ENCODE measurements around the gene PTPRO.

PTPRO gene

DNA sequence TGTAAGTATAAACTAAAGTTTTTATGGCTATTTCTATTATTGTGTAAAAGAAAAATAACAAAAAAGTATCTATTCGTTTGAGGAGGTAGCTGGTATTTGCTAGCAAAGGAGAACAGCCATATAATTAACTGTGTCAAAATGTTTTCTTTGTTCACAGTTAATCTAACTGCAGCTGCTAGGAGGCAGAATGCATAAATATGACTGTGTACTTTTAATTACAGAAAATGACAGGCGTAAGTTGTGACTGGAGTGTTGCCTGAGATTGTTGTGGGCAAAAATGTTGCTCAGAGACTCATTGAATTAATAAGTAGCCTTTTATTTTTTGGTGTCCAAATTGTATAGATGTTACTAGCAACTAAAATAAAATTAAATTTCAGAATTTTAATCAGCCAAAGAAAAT, 33.5 kb downstream of the PTPRO start:
- no peak for DNase-seq

- no peak for DNase-seq
Measured at GRCh38 chr12:15356951-15357364, 34.6 kb downstream of the PTPRO start.

DNA sequence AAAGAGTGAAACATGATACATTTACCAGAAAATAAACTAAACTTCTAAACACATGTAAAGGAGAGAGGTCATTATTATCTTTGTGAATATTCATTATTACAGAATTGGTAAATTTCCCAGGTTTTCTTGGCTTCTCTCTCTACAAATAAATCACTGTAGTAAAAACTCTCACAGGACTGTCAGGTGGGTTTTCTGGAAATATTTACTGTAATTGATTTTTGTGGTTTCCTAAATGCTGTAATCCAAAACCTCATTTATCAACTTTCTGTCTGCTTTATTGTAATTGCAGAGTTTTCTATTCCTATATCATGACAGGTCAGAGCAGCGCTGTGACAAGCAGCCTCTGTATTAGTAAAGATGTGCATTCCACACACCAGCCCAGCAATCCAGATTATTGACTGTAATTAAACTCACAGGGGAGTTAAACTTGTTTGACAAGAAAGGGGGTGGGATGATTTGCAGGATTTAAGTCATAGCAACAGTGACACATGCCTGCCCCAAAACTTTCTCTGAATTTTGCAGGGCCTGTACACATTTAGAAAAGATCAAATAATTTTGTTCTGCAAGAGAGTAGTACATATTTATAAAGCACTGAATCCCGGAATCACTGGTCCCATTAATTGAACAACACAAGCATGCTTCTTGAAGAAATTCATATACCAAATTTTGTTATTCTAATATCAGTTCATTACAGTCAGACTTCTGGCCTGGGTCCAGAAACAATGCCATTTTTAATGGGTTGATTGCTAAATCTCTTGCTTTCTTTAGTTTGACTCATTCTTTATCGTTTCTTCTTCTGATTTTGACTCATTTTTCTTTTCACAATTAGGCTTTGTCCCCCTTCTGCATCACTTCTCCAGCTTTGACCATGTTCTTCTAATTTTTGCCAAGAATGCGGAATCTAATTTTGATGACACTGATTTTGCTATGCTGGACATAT, 42.2 kb downstream of the PTPRO start:
- no peak for DNase-seq

DNA sequence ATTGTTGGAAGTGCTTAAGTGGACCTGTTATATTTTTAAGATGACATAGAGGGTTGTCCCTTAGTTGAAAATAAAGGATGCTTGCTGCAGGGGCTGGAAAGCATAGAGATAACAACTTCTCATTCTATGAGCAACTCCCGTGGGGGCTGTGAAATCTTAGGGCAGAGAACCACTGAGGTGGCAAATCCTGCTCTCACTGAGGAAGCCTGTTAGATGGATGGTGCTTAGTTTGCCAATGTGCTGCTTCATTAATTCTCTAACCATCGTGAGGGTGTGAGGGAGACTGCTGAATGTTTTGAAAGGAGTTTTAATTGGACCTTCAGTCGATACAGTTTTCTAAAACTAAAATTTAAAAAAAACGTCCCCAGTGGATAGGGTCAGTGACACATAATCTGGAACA, 46.5 kb downstream of the PTPRO start:
- DNase-seq = no peak

GRCh38 chr12:15372352-15372751, 50.0 kb downstream of the PTPRO start:
- DNase-seq = no peak

GRCh38 chr12:15387772-15388171, 65.5 kb downstream of the PTPRO start:
- no peak for DNase-seq

GRCh38 chr12:15389561-15389960, 67.3 kb downstream of the PTPRO start:
- no peak for DNase-seq

GRCh38 chr12:15393037-15393436, 70.7 kb downstream of the PTPRO start:
- no peak for DNase-seq

DNA sequence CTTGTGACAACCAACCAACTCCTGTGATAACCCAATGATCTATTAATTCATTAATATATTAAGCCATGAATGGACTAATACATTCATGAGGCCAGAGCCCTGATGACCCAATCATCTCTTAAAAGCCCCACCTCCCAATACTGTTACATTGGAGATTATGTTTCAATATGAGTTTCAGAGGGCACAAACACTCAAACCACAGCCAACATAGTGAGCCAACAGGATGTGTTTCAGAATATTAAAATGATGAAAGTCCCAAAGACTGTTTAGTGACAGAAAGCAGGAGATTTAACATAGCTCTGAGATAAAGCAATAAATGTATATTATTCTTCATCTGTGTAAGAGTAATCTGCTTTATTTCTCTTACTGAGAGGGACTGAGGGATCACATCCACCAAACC, 71.7 kb downstream of the PTPRO start:
- DNase-seq = no peak

DNA sequence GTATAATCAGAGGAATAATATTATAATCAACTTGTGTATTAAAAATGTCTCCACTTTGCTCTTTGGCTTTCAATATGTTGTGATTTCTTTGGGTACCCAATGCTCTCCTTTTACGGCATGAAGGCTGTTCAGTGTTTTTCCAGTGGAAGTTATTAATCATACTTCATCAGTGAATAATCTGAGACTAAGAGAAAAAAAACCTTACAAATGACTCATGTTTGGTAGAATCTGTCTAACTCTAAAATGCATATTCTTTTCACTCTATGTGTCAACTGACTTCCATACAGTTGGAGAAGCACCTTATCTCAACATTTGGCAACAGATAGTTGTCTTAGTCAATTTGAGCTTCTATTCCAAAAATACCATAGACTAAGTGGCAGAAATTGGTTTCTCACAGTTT, 82.2 kb downstream of the PTPRO start:
- no peak for DNase-seq

DNA sequence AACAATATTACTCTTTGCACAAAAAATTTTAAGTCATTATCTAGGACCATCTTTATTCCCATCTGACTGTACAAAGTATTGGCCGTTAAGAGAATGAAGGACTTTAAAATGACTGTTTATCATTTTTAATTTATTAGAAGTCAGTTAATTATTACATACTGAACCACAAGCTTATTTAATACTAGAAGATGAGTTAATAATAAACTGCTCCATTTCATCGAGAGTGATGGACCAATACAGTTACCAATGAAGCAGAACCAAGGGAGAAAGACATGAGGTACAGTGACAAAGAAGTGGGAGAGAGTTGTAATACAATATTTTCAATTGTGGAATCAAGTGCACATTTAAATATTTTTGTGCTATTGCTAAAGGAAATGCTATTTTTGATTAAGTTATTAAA, 83.3 kb downstream of the PTPRO start:
- DNase-seq = no peak

DNA sequence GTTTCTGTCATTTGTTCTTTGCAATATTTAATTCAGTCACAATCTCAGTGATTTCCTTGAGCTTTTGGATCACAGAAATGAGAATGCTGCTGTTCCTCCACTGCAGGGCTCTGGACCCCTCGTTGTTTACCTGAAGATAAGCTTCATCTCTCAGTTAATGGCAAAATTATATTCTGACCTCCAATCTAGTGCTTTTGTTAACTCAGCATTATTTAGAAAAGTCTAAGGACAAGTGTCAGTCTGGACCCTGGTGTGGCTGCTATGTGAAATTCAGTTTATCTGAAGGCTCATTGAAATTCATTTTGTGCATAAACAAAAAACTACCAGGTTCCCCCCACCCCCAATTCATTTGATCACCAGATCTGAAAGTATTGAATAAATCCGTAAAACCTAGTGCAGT, 84.7 kb downstream of the PTPRO start:
- no peak for DNase-seq

- no peak for DNase-seq
Measured at GRCh38 chr12:15411842-15412241, 89.5 kb downstream of the PTPRO start.

DNA sequence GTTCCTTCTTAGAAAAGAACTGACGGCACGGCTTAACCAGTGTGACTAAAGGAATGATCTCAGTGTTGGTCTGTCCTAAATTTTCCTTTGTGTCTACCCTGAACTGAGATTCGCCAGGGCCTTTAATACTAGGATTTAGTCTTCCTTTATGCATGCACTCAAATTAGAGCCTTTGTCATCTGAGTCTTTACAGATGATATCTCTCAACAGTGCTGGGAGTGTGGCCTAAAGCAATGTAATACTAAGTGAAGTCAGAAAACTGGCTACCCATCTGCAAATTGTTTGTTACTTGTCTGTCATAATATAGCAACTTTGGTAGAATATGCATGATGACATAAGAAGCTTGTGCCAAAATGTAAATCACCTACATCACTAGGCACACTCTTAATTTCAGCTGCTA, 95.4 kb downstream of the PTPRO start:
- no peak for DNase-seq

GRCh38 chr12:15423629-15424028, 101.3 kb downstream of the PTPRO start:
- no peak for DNase-seq

GRCh38 chr12:15427913-15428312, 105.6 kb downstream of the PTPRO start:
- DNase-seq = no peak

- no peak for DNase-seq
Measured at GRCh38 chr12:15428632-15429031, 106.3 kb downstream of the PTPRO start.

DNA sequence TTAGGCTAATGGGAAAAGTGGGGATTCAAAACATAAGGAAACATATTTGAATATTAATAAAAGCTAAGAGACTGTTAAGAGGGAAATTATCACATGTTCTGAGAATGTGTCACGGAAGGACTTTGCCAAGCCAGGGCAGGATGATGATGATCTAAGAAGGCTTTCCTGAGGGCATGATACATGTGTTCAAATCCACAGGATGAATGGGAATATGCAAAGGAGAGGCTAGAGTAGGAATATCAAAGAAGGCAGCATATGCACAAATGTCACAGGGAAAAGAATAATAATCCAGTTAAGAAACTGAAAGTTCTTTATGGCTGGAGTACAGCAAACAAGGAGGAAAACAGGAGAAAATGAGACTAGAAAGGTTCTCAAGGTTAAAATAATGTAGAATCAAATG, 107.0 kb downstream of the PTPRO start:
- DNase-seq = no peak

DNA sequence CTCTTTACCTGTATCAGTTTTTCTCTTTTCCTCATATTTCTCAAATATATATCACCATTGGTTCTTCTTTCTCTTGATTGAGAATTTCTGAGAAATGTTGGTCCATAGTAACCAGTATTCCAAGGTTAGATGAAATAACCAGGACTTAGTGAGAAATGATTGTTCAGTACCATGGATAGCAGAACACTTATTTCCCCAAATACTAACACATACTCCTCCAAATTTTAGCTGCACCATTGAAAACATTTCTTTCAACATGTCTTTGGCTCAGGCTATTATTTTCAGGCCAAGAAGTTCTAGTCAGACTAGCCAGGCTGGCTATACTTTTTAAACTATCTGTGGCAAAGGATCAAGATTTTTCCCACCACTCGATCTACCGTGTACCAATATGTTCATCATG, 113.3 kb downstream of the PTPRO start:
- DNase-seq = no peak

DNA sequence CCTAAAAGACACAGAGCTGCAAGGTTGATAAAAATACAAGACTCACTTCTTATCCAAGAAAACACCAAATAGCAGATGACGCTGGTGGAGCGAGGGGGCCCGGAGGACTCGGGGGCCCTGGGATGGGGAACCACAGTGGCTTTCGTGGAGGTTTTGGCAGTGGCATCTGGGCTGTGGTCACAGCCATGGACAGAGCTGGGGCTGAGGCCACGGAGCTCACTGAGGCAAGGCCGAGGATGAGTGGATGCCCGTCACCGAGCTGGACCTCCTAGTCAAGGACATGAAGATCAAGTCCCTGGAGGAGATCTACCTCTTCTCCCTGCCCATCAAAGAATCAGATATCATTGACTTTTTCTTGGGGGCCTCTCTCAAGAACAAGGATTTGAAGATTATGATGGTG, 117.2 kb downstream of the PTPRO start:
- DNase-seq = no peak

GRCh38 chr12:15443050-15443449, 120.7 kb downstream of the PTPRO start:
- DNase-seq = no peak

GRCh38 chr12:15443611-15444010, 121.3 kb downstream of the PTPRO start:
- DNase-seq = no peak

- DNase-seq = no peak
Measured at GRCh38 chr12:15444523-15444922, 122.2 kb downstream of the PTPRO start.

DNA sequence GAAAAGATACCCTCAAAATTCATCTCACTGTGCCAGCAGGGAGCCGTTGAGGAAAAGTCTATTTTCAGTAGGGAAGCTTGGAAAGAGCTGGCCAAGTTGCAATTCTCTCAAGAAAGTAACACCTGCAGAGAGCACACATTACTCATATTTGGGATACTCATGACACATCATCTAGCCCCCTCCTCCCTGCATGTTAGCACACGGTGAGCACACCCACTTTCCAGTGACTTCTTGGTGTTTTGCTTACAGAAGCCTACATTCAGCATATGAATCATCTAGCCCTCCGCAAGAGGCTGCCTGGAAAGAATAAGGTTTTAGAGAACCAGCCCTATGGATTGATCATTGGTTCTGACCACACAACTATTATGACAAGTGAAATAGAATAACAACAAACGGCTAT, 124.5 kb downstream of the PTPRO start:
- no peak for DNase-seq

- DNase-seq = no peak
Measured at GRCh38 chr12:15453613-15454012, 131.3 kb downstream of the PTPRO start.
